Pancreas (tissue), 10 donors: ENCODE data around the gene IFNAR1. TPM values are rescaled to one million over a fixed set of nuclear protein-coding genes. Genes with fewer than 3 reads are reported as not detected.

Experiments used
- ATAC-seq, 4 donors: fragments of 200-7000 bp; cut with Tn5 transposase; one replicate each; pipeline versions ENCODE4 v1.8.0 to v1.9.1; 2020; ENCODE audit warnings: mild to moderate bottlenecking in 4 of 4, moderate library complexity in 4 of 4
- DNase-seq, 6 donors: peaks; one replicate each; pipeline ENCODE4 v3.0.0-alpha.2; 2020
- FAIRE-seq: peaks from 2 replicates; lab custom pipeline; 2012; peaks lifted over from hg19 to GRCh38; lab: Jason Lieb, UNC
- H3K27ac ChIP-seq, 4 donors: fragments of 200-600 bp; sonication (generic); 1 replicate in 3 of 4; 2 replicates in 1 of 4; pipeline versions ENCODE4 v1.5.0 to v1.8.0; 2020
- H3K27me3 ChIP-seq, 4 donors: fragments of 200-600 bp; one replicate each; pipeline ENCODE4 v1.8.0; 2021
- H3K36me3 ChIP-seq, 3 donors: fragments of 200-600 bp; sonication (generic) in 1 of 3; one replicate each; pipeline versions ENCODE4 v1.5.0 to v1.8.0; 2020 to 2021
- H3K4me1 ChIP-seq, 3 donors: fragments of 200-600 bp; one replicate each; pipeline ENCODE4 v1.8.0; 2021
- H3K4me3 ChIP-seq, 4 donors: fragments of 200-600 bp; sonication (generic) in 2 of 4; one replicate each; pipeline versions ENCODE4 v1.5.0 to v1.8.0; 2020 to 2021
- H3K9me3 ChIP-seq, 4 donors: fragments of 200-600 bp; one replicate each; pipeline ENCODE4 v1.8.0; 2021
- WGBS, 2 donors: extraction: QIAGEN DNeasy Blood & Tissue Kit; methylation state at CpG; one replicate each; pipeline ENCODE4 v1.1.7; 2013; 5-methylcytosine and 5-hydroxymethylcytosine counted together
- intact Hi-C, 3 donors: fragments of 100-400 bp; cut with DNase I; formaldehyde crosslinking; loops; one replicate each; pipeline versions ENCODE4 v1.11.1 to v1.14.2; 2022
- polyA plus RNA-seq, 2 donors: library from polyadenylated mRNA; stranded (reverse); fragments of 200-250 nt; gene quantifications; one replicate each; pipeline ENCODE4 v1.2.3, GENCODE V29; 2013
- total RNA-seq, 6 donors: library from RNA; stranded (reverse); fragmentation: NEBNext Ultra II Directional in 4 of 6; extraction: Animal tissue kit (Norgen Biotek cat#: 25700) in 4 of 6; gene quantifications; one replicate each; pipeline versions ENCODE4 v1.2.1 to v1.2.4, GENCODE V29; 2021 to 2023
- TF ChIP-seq, protein P1 (sequence below), 4 donors: fragments of 200-600 bp; sonication (generic) in 3 of 4; IDR thresholded peaks; one replicate each; pipeline versions ENCODE4 v1.5.0 to v1.8.0; 2021; ENCODE audit warnings: antibody characterized with exemption in 4 of 4
- donor health status: healthy with polysubstance abuse.
- donor health status: DM: no; HTN: no; CAD: no; lungs with moderate emphysema.
- donor health status: DM: no; HTN: no; CAD: no.
- donor health status: control.
- donor health status: control.
- donor health status: Bipolar disorder and iron deficiency.
- donor health status: DM: yes; HTN: yes; CAD: no.
- donor health status: DM: no; HTN: no; CAD: no.
- donor health status: DM: no; HTN: no; CAD: no.
- donor health status: DM: yes; HTN: yes; CAD: no.

Gene IFNAR1
- total and polyA plus RNA-seq, 8 donors: 7.5 to 48.5 (median 23.1) TPM

- Histone ChIP-seq H3K4me1 (no peaks in the 10 kb centered on the region), H3K27me3 (no peaks in the 10 kb centered on the region), H3K4me3 (no peak overlapping the region), H3K36me3 (no peaks in the 10 kb centered on the region), H3K27ac (no peak overlapping the region), H3K9me3 (no peaks in the 10 kb centered on the region)
- FAIRE-seq (no peak), DNase-seq (no peak), ATAC-seq (no peak)
- TF ChIP-seq, protein P1, sequence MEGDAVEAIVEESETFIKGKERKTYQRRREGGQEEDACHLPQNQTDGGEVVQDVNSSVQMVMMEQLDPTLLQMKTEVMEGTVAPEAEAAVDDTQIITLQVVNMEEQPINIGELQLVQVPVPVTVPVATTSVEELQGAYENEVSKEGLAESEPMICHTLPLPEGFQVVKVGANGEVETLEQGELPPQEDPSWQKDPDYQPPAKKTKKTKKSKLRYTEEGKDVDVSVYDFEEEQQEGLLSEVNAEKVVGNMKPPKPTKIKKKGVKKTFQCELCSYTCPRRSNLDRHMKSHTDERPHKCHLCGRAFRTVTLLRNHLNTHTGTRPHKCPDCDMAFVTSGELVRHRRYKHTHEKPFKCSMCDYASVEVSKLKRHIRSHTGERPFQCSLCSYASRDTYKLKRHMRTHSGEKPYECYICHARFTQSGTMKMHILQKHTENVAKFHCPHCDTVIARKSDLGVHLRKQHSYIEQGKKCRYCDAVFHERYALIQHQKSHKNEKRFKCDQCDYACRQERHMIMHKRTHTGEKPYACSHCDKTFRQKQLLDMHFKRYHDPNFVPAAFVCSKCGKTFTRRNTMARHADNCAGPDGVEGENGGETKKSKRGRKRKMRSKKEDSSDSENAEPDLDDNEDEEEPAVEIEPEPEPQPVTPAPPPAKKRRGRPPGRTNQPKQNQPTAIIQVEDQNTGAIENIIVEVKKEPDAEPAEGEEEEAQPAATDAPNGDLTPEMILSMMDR (IDR thresholded peaks at IDR 0.05): no peak
- intact Hi-C loops: no loop called here
- 76 to 93% methylated on average over 1 of the region's 1 CpG for WGBS, 2 donors
Observed at GRCh38 chr21:33309778-33310177, 15.0 kb upstream of the IFNAR1 start.

GRCh38 chr21:33312121-33312520 lies 12.6 kb upstream of the IFNAR1 start:
- no peaks in the 10 kb centered on the region for H3K4me1 ChIP-seq
- H3K27me3 ChIP-seq: no peaks in the 10 kb centered on the region
- WGBS, 2 donors: 92 to 94% methylated on average over 3 of the region's 3 CpGs
- H3K27ac ChIP-seq: no peak overlapping the region
- TF ChIP-seq, protein P1 (IDR thresholded peaks at IDR 0.05): no peak
- H3K4me3 ChIP-seq: no peak overlapping the region
- no peaks in the 10 kb centered on the region for H3K36me3 ChIP-seq
- H3K9me3 ChIP-seq: no peaks in the 10 kb centered on the region
- no peak for DNase-seq
- intact Hi-C loops: no loop called here
- ATAC-seq: no peak
- FAIRE-seq: no peak

GRCh38 chr21:33313183-33313582 lies 11.6 kb upstream of the IFNAR1 start:
- H3K4me3 ChIP-seq: no peak overlapping the region
- intact Hi-C loops: no loop called here
- no peak overlapping the region for H3K27ac ChIP-seq
- no peaks in the 10 kb centered on the region for H3K4me1 ChIP-seq
- TF ChIP-seq, protein P1 (IDR thresholded peaks at IDR 0.05): no peak
- no peaks in the 10 kb centered on the region for H3K27me3 ChIP-seq
- ATAC-seq (no peak), FAIRE-seq (no peak), DNase-seq (no peak)
- 97 to 100% methylated on average over 1 of the region's 1 CpG for WGBS, 2 donors
- H3K9me3 ChIP-seq: no peaks in the 10 kb centered on the region
- H3K36me3 ChIP-seq: no peaks in the 10 kb centered on the region

DNA sequence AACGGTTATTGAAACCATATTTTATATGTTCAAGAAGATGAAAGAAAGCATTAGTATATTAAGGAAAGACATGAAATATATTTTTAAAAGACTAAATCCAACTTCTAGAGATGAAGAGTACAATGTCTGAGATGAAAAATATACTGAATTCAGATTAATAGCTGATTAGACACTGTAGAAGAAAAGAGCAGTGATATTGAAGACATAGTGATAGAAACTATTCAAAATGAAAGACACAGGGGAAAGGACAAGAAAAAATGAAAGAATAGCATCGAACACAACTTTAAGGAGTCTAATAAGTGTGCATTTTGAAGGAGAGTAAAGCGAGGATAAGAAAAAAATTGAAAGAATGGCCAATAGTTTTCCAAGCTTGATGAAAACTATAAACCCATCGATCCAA lies 11.2 kb upstream of the IFNAR1 start:
- FAIRE-seq (no peak), ATAC-seq (no peak), DNase-seq (no peak)
- 73 to 89% methylated on average over 4 of the region's 4 CpGs for WGBS, 2 donors
- H3K27ac ChIP-seq: no peak overlapping the region
- no peaks in the 10 kb centered on the region for H3K27me3 ChIP-seq
- no peaks in the 10 kb centered on the region for H3K4me1 ChIP-seq
- H3K36me3 ChIP-seq: no peaks in the 10 kb centered on the region
- intact Hi-C loops: no loop called here
- H3K9me3 ChIP-seq: no peaks in the 10 kb centered on the region
- no peak overlapping the region for H3K4me3 ChIP-seq
- TF ChIP-seq, protein P1 (IDR thresholded peaks at IDR 0.05): no peak

- DNase-seq (no peak), FAIRE-seq (no peak), ATAC-seq (no peak)
- no peak overlapping the region for H3K27ac ChIP-seq
- H3K4me1 ChIP-seq: no peaks in the 10 kb centered on the region
- H3K36me3 ChIP-seq: no peaks in the 10 kb centered on the region
- intact Hi-C loops: no loop called here
- H3K9me3 ChIP-seq: no peaks in the 10 kb centered on the region
- 75 to 80% methylated on average over 4 of the region's 4 CpGs for WGBS, 2 donors
- H3K4me3 ChIP-seq: no peak overlapping the region
- TF ChIP-seq, protein P1 (IDR thresholded peaks at IDR 0.05): no peak
- H3K27me3 ChIP-seq: no peaks in the 10 kb centered on the region
Observed at GRCh38 chr21:33314111-33314510, 10.7 kb upstream of the IFNAR1 start.
